SK-N-SH treated with all-trans-retinoic acid at 6 μM for 48 hours (cell line): ENCODE measurements around the gene SACS.

ENCODE experiments used
- ARNTL ChIP-seq: fragments of 450-650 bp; formaldehyde crosslinking; IDR thresholded peaks from 2 replicates; pipeline ENCODE4 v1.5.0; 2020; ENCODE audit warnings: low read depth, mild to moderate bottlenecking, moderate library complexity, borderline replicate concordance
- CSRNP3 ChIP-seq: fragments of 250-450 bp; sonication (Bioruptor Pico); IDR thresholded peaks from 2 replicates; pipeline ENCODE4 v1.5.1; 2021; ENCODE audit warnings: mild to moderate bottlenecking, moderate library complexity
- POU6F1 ChIP-seq: fragments of 250-450 bp; sonication (Bioruptor Pico); IDR thresholded peaks from 2 replicates; pipeline ENCODE4 v1.8.0; 2021; ENCODE audit warnings: low read depth, mild to moderate bottlenecking, moderate library complexity, borderline replicate concordance

- TF ChIP-seq ARNTL (CRISPR knock-in tag) = no peak
- no peak for TF ChIP-seq POU6F1 (CRISPR knock-in tag)
- TF ChIP-seq CSRNP3 (CRISPR knock-in tag) = no peak
These were observed 9.6 kb upstream of the SACS start for GRCh38 chr13:23443110-23443509.
